Muscle layer of duodenum (tissue), 2 donors: ENCODE measurements around the gene RTL1.

Experiments
- H3K27ac ChIP-seq: one replicate; pipeline ENCODE4 v1.7.0; 2013; ENCODE audit warnings: mild to moderate bottlenecking, low read length
- H3K27me3 ChIP-seq: one replicate; pipeline ENCODE4 v1.7.0; 2013; ENCODE audit warnings: low read depth, mild to moderate bottlenecking, control low read depth, low read length
- H3K36me3 ChIP-seq, 2 donors: one replicate each; pipeline ENCODE4 v1.7.0; 2013; ENCODE audit warnings: low read length in 2 of 2, control low read depth in 1 of 2, mild to moderate bottlenecking in 1 of 2; ENCODE audit not compliant: insufficient read depth in 2 of 2, control insufficient read depth in 1 of 2
- H3K4me1 ChIP-seq, 2 donors: one replicate each; pipeline ENCODE4 v1.7.0; 2013; ENCODE audit warnings: low read length in 2 of 2, mild to moderate bottlenecking in 2 of 2, control low read depth in 1 of 2, moderate library complexity in 1 of 2; ENCODE audit not compliant: insufficient read depth in 2 of 2, control insufficient read depth in 1 of 2
- H3K4me3 ChIP-seq, 2 donors: one replicate each; pipeline ENCODE4 v1.7.0; 2013; ENCODE audit warnings: low read length in 2 of 2, low read depth in 1 of 2, mild to moderate bottlenecking in 1 of 2
- H3K9me3 ChIP-seq, 2 donors: one replicate each; pipeline ENCODE4 v1.7.0; 2013; ENCODE audit warnings: low read length in 2 of 2, control low read depth in 1 of 2, mild to moderate bottlenecking in 1 of 2; ENCODE audit not compliant: control insufficient read depth in 1 of 2
- donor health status: healthy.

The RTL1 gene

DNA sequence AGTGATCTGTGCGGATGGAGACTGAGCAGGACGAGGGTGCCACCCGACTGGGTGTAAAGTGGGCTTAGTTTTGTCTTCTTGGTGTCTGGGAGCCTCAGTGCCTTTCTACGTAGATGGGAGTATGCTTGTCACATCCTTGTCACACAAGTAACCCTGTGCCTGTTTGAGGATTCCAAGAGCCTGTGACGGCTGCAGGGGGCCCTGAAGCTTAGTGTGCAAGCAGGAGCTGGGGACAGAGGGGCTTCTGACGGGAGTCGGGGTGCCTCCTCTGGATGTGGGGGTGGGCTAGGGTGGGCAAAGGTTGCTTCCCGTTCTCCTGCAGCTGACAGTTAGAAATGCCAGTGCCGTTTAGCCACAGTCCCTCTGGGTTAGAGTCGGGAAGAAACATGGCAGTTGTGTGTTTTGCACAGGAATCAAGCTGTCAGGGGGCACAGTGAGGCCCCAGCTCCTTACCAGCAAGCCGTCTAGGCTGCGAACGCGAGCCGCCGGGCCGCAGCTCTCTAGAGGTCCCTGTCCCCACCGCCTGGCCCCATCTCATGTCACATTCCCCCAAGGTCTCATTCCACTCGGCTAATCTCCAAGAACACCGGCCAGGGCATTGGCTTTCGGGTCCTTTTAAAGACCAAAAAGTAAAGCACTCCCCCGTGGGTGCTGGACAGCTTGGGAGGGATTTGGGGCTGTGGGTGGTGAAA, 7.0 kb downstream of the RTL1 start:
- no peak overlapping the region for H3K4me3 ChIP-seq
- H3K27ac ChIP-seq, result no peak overlapping the region
- H3K4me1 ChIP-seq, result peaks cover 6 to 22% of the 10 kb centered on the region in 2 donors
- peaks cover 22% of the 10 kb centered on the region for H3K27me3 ChIP-seq
- no peaks in the 10 kb centered on the region for H3K36me3 ChIP-seq
- H3K9me3 ChIP-seq, result no peaks in the 10 kb centered on the region

DNA sequence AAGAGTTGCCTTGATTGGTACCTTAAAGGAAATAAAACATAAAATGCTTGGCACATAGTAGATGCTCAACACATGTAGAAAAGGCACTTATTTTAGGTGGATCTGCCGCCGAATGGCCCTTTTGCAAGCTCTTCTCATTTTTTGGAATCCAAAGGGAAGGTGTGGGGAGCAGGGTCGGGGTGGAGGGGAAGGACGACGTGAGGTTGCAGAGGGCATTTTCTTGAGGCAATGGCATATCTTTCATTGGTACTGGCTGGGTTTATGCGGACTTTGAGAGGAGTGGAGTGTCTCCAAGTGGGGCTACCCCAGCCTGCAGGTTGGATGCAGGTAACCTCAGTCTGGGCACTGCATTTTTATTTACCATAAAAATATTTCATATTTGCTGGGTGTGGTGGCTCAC, 8.1 kb downstream of the RTL1 start:
- H3K4me1 ChIP-seq, result peaks cover 6 to 20% of the 10 kb centered on the region in 2 donors
- no peaks in the 10 kb centered on the region for H3K36me3 ChIP-seq
- H3K27me3 ChIP-seq, result peaks cover 18% of the 10 kb centered on the region
- no peaks in the 10 kb centered on the region for H3K9me3 ChIP-seq
- H3K4me3 ChIP-seq, result no peak overlapping the region
- no peak overlapping the region for H3K27ac ChIP-seq

DNA sequence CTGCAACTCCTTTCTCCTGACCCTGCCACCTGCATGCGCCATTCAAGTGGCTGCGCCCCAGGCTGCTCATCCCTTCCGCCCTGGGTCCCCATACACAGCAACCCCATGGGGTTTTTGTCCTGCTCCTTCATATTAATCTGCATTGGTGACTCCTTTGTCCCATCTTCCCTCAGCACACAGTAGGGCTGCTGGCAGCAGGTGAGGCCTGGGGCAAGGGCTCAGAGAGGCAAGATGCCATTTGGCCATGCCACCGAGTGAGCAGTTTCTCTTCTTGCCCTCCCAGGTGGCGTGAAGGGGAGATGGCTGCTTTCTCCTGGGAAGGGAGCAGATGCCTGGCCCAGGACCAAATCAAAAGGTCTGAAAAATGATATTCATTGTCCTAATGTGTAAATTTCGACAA, 9.1 kb downstream of the RTL1 start:
- no peak overlapping the region for H3K4me3 ChIP-seq
- peaks cover 12% of the 10 kb centered on the region for H3K27me3 ChIP-seq
- H3K9me3 ChIP-seq, result no peaks in the 10 kb centered on the region
- H3K36me3 ChIP-seq, result no peaks in the 10 kb centered on the region
- peaks cover 3 to 11% of the 10 kb centered on the region in 2 donors for H3K4me1 ChIP-seq
- no peak overlapping the region for H3K27ac ChIP-seq

- H3K27ac ChIP-seq, result no peak overlapping the region
- H3K4me1 ChIP-seq, result peaks cover 0 to 4% of the 10 kb centered on the region in 2 donors
- H3K36me3 ChIP-seq, result no peaks in the 10 kb centered on the region
Measured at GRCh38 chr14:100893760-100894159, 9.8 kb downstream of the RTL1 start.

DNA sequence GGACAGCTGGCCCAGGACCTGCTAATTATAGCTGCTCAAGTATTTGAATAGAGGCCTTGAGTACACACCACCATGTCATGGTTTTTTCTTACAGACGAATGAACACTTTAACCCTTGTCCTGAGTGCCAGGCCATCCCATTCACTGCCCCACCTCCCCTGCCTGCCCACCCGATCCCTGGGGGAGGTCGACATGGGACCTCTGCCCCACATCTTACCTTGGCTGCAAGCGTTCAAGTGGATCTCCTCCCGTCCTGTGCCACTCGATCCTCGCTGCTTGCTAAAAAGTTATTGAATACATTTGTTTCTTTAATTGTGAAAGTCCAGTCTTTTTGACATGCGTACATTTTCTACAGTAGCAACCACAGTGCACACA, 10.3 kb downstream of the RTL1 start:
- no peaks in the 10 kb centered on the region for H3K9me3 ChIP-seq
- H3K27ac ChIP-seq, result no peak overlapping the region
- no peaks in the 10 kb centered on the region for H3K27me3 ChIP-seq
- no peak overlapping the region for H3K4me3 ChIP-seq
- H3K36me3 ChIP-seq, result no peaks in the 10 kb centered on the region
- H3K4me1 ChIP-seq, result peaks cover 0 to 2% of the 10 kb centered on the region in 2 donors

More at GRCh38 chr14:100893760-100894159, 9.8 kb downstream of the RTL1 start:
- Histone ChIP-seq H3K27me3 (peaks cover 5% of the 10 kb centered on the region), H3K4me3 (no peak overlapping the region), H3K9me3 (no peaks in the 10 kb centered on the region)

DNA sequence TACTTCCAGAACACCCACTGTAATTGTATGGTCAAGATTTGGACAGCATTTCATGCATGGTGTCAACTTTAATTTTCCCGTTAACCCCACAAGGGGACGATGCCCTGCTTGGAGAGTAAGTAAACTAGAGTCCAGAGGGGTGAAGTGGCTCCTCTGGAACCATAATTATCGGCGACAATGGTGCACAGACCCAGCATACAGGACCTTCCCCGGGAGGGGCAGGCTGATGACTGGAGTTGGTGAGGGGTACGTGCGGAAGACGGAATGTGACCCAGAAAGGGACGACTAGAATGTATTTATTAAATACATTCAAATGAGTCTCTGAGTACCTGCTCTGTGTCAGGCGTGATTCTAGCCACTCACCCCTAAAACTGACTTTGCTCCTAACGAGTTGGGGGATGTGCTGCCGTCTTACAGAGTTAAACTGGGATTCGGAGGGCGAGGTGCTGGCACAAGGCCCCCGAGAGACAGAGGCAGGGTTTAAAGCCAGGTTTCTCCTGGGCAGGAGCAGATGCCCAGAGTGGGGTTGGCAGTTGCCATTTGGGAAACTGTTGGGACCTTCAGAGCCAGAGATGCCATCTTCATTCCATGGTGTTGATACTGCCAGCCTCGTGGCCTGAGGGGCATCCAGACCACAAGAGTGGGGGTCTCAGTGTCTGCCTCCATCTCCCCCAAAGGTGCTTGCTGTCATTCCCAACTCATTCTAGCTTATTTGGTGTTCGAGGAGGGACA, 10.9 kb downstream of the RTL1 start:
- Histone ChIP-seq H3K27me3 (no peaks in the 10 kb centered on the region), H3K9me3 (no peaks in the 10 kb centered on the region), H3K4me1 (peaks cover 0 to 6% of the 10 kb centered on the region in 2 donors), H3K27ac (no peak overlapping the region), H3K36me3 (no peaks in the 10 kb centered on the region), H3K4me3 (no peak overlapping the region)

GRCh38 chr14:100891501-100892445, 11.7 kb downstream of the RTL1 start:
- Histone ChIP-seq H3K36me3 (no peaks in the 10 kb centered on the region), H3K9me3 (no peaks in the 10 kb centered on the region), H3K4me1 (peaks cover 0 to 6% of the 10 kb centered on the region in 2 donors), H3K27me3 (no peaks in the 10 kb centered on the region), H3K4me3 (no peak overlapping the region), H3K27ac (no peak overlapping the region)

DNA sequence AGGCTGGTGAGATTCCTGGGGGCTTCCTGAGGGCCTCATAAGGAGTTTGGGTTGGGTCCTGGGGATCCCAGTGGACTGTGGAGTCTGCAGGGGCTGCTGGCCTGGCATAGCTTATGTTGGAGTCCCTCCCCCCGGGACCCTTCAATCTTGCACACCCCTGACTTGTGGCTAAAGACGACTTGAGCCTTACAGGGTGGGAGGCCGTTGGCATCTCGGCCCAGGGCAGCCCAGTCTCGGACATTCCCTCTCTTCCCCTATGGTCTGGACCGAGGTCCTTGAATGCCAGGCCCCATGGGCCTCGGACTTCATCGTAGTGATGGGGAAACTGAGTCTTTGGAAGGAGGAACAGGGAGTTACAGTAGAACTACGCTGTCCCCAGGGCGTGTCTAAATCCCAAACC, 12.5 kb downstream of the RTL1 start:
- Histone ChIP-seq H3K27me3 (no peaks in the 10 kb centered on the region), H3K4me1 (peaks cover 0 to 6% of the 10 kb centered on the region in 2 donors), H3K4me3 (no peak overlapping the region), H3K9me3 (no peaks in the 10 kb centered on the region), H3K36me3 (no peaks in the 10 kb centered on the region), H3K27ac (no peak overlapping the region)

DNA sequence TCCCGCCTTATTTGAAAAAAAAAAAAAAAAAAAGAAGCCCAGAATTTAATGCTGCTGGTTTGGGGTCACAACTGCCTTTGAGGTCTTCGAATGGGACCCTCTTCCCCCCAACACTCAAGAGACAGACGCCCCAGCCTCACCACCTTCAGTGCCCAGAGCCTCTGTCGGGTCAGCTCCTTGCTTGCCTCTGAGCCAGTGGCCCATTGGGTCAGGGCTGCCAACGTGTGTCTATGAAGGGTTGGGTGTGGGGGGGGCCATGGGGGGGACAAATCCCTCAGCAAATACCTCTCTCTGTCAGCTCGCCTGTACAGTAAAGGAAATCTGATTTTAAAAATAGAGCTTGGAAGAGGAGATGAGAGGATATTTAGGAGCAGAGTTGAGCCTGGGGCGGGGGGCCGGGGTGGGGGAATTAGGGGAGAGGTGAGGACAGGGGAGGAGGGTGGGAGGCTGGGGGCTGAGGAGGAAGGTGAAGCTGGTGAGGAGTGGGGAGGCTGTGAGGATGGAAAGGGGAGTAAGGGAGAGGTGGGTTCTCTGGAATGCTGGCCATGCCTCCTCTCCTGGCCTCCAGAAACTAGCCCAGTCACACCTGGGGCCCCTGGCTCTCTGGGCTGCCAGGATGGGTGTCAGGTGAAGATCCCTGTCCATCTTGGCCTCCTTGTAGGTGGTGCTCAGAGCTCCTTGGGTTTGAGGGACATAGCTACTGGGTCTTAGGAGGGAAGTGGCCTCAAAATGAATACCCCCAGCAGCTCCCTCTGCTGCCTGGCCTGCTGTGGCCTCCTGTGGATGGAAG, 13.3 kb downstream of the RTL1 start:
- Histone ChIP-seq H3K27me3 (no peaks in the 10 kb centered on the region), H3K9me3 (no peaks in the 10 kb centered on the region), H3K27ac (no peak overlapping the region), H3K4me3 (no peak overlapping the region), H3K36me3 (no peaks in the 10 kb centered on the region), H3K4me1 (peaks cover 0 to 6% of the 10 kb centered on the region in 2 donors)

DNA sequence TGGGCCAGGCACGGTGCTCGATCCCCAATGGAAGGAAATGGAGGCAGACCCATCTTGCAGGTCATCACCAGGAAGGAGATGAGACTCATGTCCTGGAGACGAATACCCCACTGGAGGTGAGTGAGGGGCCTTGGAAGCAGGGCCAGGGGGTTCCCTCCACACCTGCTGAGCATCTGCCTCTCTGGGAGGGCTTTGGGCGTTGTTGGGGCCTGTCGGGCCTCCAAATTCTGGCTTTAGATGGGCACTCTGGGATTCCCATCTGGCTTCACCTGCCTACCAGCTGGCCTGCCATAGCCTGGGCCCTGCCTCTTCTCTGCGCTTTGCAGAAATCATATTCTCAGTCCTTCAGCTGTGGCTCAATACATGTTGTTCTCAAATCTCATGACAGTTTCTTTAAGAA, 13.9 kb downstream of the RTL1 start:
- Histone ChIP-seq H3K4me1 (peaks cover 0 to 6% of the 10 kb centered on the region in 2 donors), H3K9me3 (no peaks in the 10 kb centered on the region), H3K36me3 (no peaks in the 10 kb centered on the region), H3K27ac (no peak overlapping the region), H3K27me3 (no peaks in the 10 kb centered on the region), H3K4me3 (no peak overlapping the region)
